ENCODE data around the gene MTRF1L.

The MTRF1L gene

GRCh38 chr6:153002613-153003365, at the start of gene MTRF1L:
MTRF1L (minus strand) TSS chr6:153002709; CDS start chr6:153002685, 24 bp downstream.
- peak; percentile 96 to 97 for DNase-seq

- DNase-seq: no peak
These were observed 49.3 kb upstream of the MTRF1L start for GRCh38 chr6:153051801-153052200.

- DNase-seq: no peak
These were observed 46.1 kb upstream of the MTRF1L start for GRCh38 chr6:153048631-153049030.

- no peak for DNase-seq
These were observed 44.9 kb upstream of the MTRF1L start for GRCh38 chr6:153047386-153047785.

GRCh38 chr6:153045271-153045670, 42.8 kb upstream of the MTRF1L start:
- no peak for DNase-seq

GRCh38 chr6:153044295-153044694, 41.8 kb upstream of the MTRF1L start:
- DNase-seq: no peak

- no peak for DNase-seq
These were observed 41.2 kb upstream of the MTRF1L start for GRCh38 chr6:153043719-153044118.

GRCh38 chr6:153038378-153039057, 36.0 kb upstream of the MTRF1L start:
- DNase-seq: no peak

- no peak for DNase-seq
These were observed 31.6 kb upstream of the MTRF1L start for GRCh38 chr6:153034139-153034538.

GRCh38 chr6:153032255-153032882, 29.9 kb upstream of the MTRF1L start:
- DNase-seq: peak; percentile 26 to 74

GRCh38 chr6:153031335-153031955, 28.9 kb upstream of the MTRF1L start:
- DNase-seq: no peak

GRCh38 chr6:153028963-153029362, 26.5 kb upstream of the MTRF1L start:
- DNase-seq: no peak

GRCh38 chr6:153028286-153028685, 25.8 kb upstream of the MTRF1L start:
- no peak for DNase-seq

GRCh38 chr6:153027480-153027879, 25.0 kb upstream of the MTRF1L start:
- no peak for DNase-seq

GRCh38 chr6:153024709-153025017, 22.2 kb upstream of the MTRF1L start:
- no peak for DNase-seq

- DNase-seq: peak; percentile 21 to 83
These were observed 21.6 kb upstream of the MTRF1L start for GRCh38 chr6:153023977-153024708.

- no peak for DNase-seq
These were observed 15.8 kb upstream of the MTRF1L start for GRCh38 chr6:153018355-153018754.

- no peak for DNase-seq
These were observed 14.3 kb upstream of the MTRF1L start for GRCh38 chr6:153016846-153017245.

- DNase-seq: no peak
These were observed 12.7 kb upstream of the MTRF1L start for GRCh38 chr6:153015094-153015640.

- no peak for DNase-seq
These were observed 10.9 kb upstream of the MTRF1L start for GRCh38 chr6:153013438-153013837.

GRCh38 chr6:153012856-153013255, 10.3 kb upstream of the MTRF1L start:
- DNase-seq: no peak

- DNase-seq: no peak
These were observed 819 bp upstream of the MTRF1L start for GRCh38 chr6:153003366-153003690.

Measured in inflammatory macrophage treated with lipopolysaccharide for 1 hour (primary cell).